ENCODE measurements around the gene EPSTI1.

DNA sequence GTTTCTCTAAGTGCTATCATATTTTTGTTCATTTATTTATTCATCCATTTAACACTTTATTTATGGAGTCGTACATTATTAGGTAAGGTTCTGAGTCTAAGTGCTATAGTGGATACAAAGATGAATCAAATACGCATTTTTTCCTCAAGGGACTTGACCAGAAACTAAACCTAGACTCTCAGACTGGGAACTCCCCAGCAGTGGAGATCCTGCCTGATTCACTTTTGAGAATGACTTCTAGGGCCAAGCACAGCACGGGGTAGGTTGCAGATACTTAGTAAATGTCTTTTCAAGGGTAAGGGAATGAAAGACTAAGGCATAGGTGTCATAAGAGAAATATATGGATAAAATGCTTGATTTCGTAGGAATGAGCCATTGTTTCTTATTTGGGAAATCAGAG lies 38.5 kb upstream of the EPSTI1 start:
- TF ChIP-seq, protein P1, sequence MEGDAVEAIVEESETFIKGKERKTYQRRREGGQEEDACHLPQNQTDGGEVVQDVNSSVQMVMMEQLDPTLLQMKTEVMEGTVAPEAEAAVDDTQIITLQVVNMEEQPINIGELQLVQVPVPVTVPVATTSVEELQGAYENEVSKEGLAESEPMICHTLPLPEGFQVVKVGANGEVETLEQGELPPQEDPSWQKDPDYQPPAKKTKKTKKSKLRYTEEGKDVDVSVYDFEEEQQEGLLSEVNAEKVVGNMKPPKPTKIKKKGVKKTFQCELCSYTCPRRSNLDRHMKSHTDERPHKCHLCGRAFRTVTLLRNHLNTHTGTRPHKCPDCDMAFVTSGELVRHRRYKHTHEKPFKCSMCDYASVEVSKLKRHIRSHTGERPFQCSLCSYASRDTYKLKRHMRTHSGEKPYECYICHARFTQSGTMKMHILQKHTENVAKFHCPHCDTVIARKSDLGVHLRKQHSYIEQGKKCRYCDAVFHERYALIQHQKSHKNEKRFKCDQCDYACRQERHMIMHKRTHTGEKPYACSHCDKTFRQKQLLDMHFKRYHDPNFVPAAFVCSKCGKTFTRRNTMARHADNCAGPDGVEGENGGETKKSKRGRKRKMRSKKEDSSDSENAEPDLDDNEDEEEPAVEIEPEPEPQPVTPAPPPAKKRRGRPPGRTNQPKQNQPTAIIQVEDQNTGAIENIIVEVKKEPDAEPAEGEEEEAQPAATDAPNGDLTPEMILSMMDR (IDR thresholded peaks at IDR 0.05), result no peak
- TF ChIP-seq POLR2A (IDR thresholded peaks at IDR 0.05), result no peak

All from right lobe of liver (tissue), 4 donors.